ENCODE results near the gene VPS13A. TPM values are rescaled to one million over a fixed set of nuclear protein-coding genes. Genes with fewer than 3 reads are reported as not detected.

The VPS13A gene
- total RNA-seq, result 31.1 and 34.5 TPM in 2 replicates

DNA sequence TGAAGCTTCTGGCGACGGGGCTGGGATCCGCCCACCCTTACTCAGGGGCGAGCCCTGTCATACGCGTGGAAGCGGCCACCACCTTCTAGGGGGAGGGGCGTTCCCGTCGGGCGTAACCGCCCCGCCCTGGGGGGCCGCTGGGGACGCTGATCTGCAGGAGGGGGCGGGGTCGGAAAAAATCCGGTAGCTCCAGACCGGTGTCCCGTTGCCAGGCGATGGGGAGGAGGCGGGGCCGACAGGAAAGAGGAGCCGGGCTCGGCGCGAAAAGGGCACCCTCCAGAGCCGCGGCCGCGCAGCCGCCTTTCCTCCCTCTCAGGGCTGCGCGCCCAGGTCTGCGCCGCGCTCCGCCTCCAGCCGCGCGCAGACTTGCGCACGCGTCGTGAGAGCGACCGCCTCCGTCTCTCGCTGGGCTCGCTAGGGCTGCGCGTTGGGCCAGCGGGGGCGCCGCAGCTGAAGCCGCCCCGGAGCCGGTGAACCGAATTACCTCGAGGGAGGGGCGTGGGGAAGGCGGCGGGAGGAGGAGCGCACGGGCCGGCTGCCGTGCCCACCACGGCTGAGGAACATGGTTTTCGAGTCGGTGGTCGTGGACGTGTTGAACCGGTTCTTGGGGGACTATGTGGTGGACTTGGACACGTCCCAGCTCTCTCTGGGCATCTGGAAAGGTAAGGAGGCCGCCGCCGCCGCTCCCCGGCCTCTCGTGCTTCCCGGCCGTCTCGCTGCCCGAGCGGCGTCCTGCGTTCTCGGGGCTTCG is at the start of gene VPS13A:
Gene VPS13A, plus strand, starts transcription at position 392 of the 751 bp plus-strand sequence. Its CDS starts 171 bp downstream, at position 563.

Other genes with a start within 250 kb of the VPS13A start
- gene FOXB2, start 157.9 kb upstream of the VPS13A start, total RNA-seq, result not detected in 2 replicates

Data from uterine smooth muscle cell (primary cell).